NCI-H1694 treated with DMSO at 0.1 percent for 48 hours (cell line): ENCODE results near the gene NISCH.

ENCODE experiments used
- DNase-seq: peaks from one replicate; lab custom pipeline; 2025; lab: John Stamatoyannopoulos, UW

Gene NISCH

DNA sequence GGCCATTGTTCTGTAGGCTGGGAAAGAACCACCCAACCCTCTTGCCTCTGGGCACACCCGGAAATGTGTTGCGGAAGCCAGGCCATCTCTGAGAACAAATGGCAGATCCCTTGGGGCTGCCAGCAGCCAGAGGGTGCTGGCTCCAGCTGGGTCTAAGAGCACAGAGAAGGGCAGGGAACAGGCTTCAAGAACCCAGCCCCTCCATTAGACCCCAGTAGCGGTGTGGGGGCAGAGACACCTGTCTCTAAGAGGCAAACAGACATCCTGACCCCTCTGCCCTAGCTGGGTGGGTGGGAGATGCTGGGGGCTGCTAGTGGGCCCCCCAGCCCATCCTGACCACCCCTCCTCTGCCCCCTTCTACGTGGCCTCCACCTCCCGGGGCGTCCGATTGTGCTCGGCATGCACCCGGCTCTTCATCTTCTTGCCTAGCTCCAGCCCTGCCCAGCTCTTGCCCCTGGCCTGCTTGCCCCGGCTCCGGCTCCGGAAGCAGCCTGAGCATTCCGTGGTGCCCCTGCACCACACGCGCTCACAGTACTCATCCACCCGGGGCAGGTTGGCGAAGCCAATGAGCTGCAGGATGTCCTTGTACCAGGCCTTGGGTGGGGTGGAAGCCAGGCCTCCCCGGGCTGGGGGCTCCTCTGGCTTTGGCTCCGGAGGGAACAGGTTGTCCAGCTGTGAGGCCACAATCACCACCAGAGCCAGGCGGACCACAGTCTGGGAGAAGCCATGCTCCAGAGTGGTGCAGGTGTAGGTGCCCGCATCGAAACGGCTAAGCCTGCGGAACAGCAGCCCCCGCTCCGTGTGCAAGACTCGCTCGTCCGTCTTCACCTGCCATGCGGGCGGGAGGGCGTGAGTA lies 19.9 kb upstream of the NISCH start:
- no peak for DNase-seq

DNA sequence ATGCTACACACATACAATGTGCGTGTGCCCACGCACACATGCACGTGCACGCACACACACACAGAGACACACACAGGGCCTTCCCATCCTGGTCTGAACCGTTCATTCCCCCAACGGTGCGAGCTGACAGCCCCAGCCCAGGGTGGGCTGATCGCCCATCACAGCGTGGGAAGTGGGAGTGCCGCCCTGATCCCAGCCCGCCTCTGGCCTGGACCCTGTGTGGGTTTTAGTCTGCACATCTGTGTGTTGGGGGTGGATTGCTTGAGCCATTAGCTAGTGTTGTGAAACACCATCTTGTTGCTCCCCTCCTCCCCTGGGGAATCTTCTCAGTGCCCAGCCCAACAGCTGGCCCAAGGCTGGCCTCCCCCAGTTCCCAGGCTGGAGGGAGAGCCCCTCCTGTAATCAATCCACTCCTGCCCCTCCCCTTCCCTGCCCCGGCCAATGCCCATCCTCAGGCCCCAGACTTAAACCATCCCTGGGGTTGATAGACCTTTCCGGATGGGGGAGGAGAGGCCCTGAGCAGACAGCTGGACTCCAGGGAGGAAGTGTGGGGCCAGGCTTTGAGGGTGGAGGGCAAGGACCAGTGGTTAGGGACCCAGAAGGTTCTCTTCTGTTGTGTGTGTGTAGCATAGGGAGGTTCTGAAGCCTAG lies 18.8 kb upstream of the NISCH start:
- no peak for DNase-seq

DNA sequence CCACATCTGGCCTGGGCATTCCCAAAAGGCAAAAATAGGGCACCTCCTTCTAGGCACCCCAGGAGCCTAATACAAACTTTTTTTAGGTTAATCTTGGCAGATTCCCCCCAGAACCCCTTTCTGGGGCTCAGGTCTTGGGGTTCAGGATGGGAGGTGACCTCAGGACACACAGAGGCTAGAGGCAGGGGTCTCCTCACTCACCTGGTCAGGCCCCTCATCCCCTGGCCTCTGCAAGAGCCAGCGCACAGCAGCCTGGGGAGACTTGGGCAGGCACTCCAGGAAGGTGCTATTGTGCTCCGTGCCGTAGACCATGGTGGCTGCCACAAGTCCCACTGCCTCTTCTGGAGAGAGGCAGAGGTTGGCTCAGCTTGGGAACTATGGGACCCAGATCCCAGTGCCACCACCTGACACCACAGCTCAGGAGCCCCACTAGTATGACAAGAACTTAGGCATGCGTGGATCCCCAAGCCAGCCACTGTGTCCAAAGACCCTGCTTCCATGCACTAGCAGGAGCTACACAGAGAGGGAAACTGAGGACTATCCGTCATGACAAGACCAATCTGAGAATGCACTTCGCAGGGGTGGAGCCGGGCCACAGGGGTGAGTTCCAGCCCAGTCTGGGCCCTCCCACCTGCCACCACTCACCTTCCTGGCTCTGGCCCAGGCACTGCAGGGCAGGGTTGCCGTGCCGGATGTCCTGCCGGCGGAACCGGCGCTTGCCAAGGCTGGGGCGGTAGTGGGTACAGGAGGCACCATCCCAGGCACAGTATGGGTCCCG lies 17.9 kb upstream of the NISCH start:
- no peak for DNase-seq

DNA sequence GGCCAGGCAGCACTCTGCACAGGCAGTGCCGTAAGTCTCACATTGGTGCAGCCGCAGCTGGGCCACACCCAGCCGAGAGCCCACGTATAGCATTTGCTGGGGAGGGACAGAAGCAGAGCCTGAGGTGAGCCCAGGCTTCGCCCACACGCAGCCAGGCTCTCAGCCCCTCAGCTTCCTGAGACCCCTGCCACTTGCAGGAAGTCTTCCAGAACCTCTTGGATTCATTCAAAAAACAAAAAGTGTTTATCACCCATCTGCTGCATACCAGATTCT lies 17.4 kb upstream of the NISCH start:
- DNase-seq, result no peak

DNA sequence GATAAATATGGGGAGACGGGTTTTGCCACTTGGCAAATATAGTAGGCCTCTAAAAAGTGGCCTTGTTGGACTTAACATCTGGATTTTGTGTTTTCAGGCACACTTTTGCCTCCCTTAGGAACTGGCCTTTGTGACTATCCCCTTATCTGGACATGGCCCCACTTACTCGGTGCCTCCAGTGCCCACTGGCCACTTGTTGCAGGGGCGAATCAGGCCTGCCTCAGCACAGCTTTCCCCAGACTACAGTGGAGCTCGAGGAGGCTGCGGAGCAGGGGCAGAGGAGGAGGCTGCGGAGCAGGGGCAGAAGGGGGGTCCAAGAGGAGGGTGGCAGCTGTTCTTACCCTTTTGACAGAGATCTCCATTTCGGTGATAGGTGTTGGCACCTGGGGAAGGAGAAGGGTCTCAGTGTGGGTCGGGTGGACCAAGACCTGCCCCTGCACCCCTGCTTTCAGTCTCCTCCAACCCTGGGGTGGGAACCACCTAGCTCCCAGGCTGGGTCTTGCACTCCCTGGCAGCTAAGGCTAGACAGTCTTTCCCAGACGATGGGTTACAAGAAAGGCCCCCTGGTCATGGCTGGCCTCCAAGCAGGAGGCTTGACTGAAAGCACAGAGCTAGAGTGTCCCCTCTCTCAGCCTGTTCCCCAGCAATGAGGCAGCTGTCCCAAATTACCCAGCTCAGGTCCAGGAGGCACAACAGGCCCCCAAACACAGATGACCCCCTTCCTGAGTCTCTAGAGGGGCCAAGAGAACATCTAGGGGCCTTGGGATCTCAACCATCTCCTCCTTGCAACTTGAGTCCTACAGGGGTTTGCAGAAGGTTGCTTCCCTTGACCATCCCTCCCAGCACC lies 16.6 kb upstream of the NISCH start:
- DNase-seq, result no peak

DNA sequence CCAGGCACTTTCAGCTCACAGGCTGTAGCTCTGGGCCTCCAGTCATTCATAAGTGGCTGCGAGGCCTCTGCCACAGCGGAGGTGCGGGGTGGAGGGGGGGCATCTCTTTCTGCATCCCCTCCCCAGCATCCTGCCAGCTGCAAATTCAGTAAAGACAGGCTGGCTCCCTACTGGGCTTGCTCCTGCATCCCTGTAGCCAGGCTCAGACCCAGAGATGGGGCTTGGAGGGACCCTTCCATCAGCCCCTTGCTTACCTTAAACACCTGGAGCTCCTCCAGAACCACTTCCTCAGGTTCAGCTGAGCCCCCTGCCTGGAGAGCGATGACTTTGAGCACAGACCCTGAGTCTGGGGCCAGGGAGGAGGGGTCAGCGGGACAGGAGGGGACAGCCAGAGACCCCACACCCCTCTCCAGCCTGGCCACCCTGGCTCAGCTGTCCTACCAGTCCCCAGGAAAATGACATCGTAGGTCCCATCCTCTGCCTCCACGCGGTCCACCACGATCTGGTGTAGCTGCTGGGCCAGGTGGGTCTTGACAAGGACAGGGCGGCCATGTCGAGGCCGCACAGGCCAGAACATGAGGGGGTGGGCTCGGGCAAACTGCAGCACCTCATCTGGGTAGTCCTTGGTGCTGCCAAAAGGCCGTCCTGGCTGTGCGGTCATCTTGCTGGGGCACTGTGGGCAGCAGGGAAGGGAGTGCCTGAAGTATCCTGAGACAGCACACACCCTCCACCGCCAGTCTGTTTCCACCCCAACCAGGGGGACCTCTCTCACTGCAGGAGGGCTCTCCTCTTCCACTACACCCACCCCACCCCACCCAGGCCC lies 15.8 kb upstream of the NISCH start:
- DNase-seq, result no peak

DNA sequence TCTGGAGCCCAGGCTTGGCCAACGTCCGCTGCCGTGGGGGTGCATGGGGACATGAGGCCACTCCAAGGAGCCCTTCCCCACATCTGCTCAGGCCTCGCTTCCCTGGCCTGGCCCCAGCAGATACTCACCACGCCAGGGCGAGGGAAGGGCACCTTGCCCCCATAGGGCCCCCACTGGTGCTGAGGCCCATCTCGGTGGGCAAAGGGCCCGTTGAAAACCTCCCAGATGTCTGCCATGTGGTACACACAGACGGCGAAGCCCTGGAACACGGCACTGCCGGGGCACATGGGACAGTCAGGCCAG lies 15.2 kb upstream of the NISCH start:
- no peak for DNase-seq

DNA sequence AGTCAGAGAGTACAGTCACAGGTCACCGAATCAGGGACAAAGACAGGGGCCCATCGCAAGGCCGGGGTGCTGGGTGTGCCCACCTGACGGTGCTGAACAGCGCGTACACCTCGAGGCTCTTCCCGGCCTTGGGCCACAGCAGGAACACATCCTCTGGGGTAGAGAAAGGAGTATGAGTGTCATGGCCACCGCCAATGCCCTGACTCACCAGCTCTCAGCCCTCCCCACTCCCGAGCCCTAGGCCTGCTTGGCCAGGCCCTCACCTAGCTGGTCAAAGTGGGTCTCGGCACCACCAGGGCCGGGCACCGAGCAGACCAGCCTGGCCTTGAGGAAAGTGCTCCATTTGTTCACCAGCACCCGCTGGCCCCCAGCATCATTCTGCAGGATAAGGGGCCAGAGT lies 14.7 kb upstream of the NISCH start:
- no peak for DNase-seq

DNA sequence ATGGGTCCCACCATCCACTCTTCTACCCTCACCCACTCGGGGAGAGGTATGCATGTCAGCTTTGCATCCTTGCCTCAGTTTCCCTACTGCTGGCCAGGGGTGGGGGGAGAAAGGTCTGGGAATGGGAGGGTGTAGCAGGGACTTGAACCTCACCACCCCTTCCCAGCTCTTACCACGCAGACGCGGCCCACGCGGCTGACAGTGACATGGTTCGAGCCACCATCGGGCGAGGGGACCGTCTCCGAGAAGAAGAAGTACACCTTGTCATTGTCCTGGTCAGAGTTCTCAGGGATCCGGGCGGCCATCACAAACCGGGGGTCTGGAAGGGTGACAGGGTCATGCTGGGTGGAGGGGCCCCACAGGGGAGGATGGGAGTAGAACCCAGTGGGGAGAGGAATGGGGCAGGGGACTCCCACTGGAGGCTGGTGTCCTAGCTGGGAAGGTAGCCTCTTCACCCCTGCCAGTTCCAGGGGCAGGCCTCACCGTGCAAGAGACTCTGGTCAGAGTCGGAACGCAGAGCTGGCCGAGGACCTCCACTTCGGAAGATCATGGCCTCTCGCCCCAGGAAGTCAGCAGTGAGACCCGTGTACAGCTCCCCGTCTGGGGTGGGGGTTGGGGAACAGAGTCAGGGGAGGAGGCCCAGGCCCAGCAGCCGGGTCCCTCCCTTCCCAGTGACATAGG lies 14.2 kb upstream of the NISCH start:
- DNase-seq, result no peak

DNA sequence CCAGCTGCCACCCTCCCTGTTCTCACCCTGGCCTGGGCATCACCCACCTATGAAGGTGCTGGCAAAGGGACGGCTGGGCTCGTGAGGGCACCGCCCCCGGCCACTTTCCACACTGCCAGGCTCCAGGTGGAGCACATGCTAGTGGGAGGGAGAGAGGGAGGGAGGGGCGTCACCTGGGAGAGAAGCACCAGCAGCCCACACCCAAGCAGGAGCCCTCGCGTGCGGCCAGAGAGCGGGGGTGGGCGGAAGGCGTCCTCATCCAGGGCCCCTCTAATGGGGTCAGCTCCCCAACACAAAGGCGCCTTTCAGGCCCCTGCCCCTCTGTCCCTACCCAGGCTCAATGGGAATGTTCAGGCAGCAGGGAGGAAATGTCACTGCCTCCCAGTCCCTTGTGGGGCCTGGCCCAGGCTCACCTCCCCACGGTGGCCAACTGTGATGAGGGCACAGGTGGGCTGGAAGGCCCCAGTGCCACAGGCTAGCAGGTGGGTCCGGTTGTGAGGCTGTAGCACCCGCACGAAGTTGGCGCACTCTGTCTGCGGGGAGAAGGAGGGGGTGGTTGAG lies 13.6 kb upstream of the NISCH start:
- no peak for DNase-seq

DNA sequence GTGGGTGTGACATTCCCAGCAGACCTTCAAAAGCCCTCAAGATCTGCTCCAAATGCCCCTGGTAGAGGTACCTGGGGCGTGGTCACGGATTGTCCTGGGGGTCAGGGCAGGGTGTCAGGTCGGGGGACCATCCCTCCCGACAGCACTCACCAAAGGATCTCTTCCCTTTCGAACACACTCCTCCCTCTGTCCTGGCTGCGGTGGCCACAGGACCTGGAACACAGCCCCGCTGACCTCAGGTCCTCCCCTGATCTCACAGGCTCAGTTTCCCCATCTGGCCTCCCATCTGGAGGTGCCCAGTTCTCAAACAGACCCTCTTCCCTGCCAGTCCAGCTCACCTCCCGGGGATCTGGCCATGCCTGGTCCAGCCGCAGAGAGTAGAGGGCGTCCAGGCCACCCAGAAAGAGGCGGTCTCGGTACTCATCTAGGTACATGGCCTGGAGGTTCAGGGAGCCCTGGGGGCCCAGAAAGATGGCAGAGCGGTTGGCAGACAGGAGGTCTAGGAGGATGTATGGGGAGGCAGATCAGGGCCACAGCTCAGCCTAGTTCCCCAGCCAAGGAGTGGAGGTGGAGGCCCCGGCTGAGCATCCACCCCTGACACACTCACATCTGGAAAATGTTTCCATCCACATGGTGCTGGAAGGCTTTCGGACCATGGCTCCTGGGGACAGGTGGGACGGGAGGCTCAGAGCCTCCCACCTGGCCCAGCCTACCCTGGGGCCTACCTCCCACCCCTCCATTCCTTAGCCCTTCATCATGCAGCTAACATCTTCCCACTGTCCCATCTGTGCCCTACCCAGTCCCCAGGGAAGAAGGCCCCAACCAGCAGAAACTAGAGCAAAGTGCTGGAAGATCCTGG lies 12.8 kb upstream of the NISCH start:
- no peak for DNase-seq

DNA sequence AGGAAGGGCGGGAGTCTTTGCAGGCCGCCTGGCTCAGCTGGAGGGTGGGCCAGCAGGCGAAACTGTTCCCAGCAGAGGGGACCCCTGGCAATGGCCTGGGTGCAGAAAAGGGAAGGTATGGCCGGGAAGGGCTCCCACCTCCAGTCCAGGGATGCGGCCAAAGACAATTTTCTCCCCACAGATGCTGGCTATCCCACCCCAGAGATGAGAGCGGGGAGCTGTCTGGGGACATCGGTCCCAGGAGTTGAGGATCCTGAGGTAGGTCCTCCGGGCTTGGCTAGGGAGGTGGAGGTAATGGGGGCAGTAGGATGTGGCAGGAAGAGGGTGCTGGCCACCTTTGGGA lies 12.2 kb upstream of the NISCH start:
- no peak for DNase-seq

DNA sequence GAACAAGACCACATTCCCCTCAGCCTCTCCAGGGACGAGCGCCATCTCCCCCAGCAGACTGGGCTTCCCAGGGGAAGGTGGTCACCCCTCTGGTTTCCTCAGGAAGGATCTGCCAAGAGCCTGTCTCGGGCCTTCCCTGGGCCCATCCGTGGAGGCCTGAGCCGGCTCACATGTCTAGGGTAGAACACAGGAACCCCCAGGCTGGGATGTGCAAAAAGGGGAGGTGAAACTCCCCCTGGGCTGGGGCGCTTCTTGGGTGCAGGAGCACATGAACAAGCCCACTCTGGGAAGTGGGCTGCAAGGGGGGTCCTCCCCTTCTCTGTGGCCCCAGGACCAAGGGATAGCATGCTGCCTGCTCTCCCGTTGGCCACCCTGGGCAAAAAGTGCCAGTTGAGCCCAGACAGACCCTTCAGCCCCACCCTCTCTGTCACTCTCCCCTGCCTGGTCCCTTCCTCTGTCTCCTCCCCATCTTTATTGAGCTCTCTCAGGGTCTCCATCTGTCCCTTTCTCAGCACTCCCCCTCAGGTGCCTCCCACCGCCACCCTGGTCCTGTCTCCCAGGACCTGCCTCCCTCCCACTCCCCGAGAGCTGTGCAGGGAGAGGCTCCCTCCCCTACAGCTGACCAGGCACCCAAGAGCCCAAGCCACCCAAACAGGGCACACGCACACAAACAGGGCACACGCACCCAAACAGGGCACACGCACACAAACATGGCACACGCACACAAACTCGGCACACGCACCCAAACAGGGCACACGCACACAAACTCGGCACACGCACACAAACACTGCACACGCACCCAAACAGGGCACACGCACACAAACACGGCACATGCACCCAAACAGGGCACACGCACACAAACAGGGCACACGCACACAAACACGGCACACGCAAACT lies 11.4 kb upstream of the NISCH start:
- no peak for DNase-seq

DNA sequence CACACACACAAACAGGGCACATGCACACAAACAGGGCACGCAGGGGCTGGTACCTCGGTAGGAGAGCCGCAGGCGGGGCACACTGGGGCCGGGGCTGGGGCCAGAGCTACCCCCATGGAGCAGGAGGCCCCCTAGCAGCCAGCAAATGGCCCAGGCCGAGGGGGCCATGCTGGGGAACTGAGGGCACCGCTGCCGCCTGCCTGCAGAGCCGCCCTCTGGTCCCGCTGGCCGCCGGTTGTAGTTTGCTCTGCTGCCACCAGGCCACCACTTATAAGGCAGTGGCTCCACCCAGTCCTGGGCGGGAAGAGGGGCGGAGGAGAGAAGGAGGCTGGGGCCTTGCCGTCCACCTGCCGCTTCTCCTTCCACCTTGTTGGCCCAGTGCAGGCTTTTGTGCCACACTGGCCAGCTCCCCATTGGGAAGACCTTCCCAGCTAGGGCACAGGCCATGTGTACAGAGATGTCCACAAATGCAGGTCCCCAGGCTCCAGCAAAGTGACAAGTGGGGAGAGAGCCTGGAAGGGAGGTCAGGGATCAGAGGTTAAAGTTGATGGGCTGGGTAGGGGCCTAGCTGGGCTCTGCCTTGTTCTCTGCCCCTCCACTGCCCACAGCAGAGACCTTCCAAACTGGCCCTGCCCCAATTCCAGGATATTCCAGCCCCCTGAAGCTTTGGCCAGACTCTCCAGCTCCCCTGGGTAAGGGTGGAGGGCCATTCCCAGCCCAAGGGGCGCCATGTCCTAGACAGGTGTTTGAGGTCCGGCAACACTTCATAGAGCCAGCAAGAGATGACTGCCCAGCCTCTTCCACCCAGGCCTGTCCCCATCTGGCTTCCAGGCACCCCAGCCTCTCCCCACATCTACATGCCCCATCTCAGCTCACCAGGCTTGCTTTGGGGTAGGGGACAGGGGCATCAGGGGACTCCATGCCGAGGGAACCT lies 10.3 kb upstream of the NISCH start, which contains the start of gene SEMA3G:
TSS of gene SEMA3G (minus strand) at position 244 of the 934 bp plus-strand sequence. CDS start at position 168, 76 bp downstream.
- DNase-seq, result no peak

DNA sequence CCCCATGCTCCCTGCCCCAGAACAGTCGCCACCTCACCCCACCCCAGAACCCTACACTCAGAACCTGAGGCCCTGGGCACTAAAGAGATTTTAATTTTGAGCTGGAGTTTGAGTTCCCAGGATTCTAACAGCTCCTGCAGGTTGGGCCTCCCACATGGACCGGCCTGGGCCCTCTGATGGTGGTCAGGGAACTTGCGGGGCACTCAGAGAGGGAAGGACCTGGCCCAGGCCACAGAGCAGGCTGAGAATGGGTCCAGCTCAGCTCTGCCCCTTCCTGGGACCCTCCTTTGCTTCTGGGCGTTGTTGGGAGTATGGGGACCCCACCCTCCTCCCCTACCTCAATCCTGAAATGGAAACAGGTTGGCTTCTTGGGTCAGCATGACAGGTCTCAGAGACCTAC lies 9.4 kb upstream of the NISCH start:
- DNase-seq, result no peak

DNA sequence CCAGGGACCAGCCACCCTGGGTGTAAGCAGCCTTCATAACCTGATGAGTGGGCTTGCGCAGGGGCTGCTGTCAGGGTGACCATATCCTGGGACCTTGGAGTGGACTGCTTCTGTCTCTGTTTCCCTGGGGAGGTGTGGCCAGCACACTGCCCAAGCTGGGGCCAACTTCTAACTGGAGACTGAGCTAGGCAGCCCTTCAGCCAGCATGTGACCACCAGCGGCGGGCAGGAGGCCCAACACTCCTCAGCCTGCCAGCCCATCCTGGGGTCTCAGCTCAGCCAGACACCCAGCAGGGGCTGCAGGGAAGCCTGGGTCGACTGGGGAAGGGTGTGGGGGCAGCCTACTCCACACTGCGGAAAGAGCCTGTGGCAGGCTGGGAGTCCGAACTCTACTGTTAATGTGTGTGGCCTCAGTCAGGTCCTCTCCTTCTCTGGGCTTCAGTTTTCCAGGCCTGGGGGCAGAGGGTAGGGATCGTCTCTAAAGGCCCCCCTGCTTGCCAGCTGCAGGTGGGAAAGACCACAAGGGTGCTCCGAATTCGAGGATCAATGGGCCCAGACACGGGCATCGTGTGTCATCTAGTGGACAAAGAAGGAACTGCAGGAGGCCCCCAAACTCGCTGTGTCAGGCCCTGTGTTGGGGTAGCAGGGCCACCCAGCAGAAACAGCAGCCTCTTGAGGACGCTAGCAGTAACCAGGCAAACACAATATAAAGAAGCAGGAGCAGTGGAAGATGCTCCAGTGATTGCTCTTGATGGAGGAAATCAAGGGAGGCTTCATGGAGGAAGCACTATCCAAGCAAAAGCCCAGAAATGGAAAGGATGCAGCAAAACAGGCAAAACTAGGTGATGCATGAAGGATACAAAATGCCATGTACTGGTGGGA lies 8.5 kb upstream of the NISCH start:
- DNase-seq, result no peak
